PFSK-1 (cell line): ENCODE results near the gene CHRNA9.

Experiments used
- REST ChIP-seq, 2 experiments: IDR thresholded peaks; 2 replicates each; pipeline versions ENCODE4 v1.6.1 to v1.8.0; 2011 to 2012; ENCODE audit warnings: low read depth in 2 of 2, low read length in 2 of 2, control low read depth in 1 of 2, inconsistent platforms in 1 of 2, mild to moderate bottlenecking in 1 of 2, moderate library complexity in 1 of 2; ENCODE audit not compliant: insufficient read depth in 1 of 2
- TAF1 ChIP-seq: IDR thresholded peaks from 2 replicates; pipeline ENCODE4 v1.6.1; 2012; ENCODE audit warnings: low read length, control low read depth, borderline replicate concordance; ENCODE audit not compliant: insufficient read depth

- TF ChIP-seq REST (IDR thresholded peaks at IDR 0.05; ENCODE audit: insufficient read depth in 1 of 2, low read depth in 2 of 2, low read length in 2 of 2) (no peak), TAF1 (no peak)
These were observed 31.4 kb upstream of the CHRNA9 start for GRCh38 chr4:40303751-40304150.
